Loucy (cell line): ENCODE data around the gene COBLL1.

Source experiments
- H2AFZ ChIP-seq: fragments of 200-600 bp; sonication (generic); 2 replicates; pipeline ENCODE4 v1.6.0; 2016; ENCODE audit warnings: antibody characterized with exemption, mild to moderate bottlenecking, low read length, moderate library complexity
- H3F3A ChIP-seq: fragments of 200-600 bp; 2 replicates; pipeline ENCODE4 v1.6.0; 2016; ENCODE audit warnings: antibody characterized with exemption, low read depth, mild to moderate bottlenecking
- H3K27me3 ChIP-seq: fragments of 200-600 bp; sonication (generic); 2 replicates; pipeline ENCODE4 v1.6.1; 2014; ENCODE audit warnings: low read length, mild to moderate bottlenecking; ENCODE audit not compliant: insufficient read depth, poor library complexity, severe bottlenecking
- H3K36me3 ChIP-seq: fragments of 200-600 bp; sonication (generic); 2 replicates; pipeline ENCODE4 v1.6.1; 2016; ENCODE audit warnings: low read length; ENCODE audit not compliant: insufficient read depth
- H3K4me1 ChIP-seq: fragments of 200-600 bp; sonication (generic); 2 replicates; pipeline ENCODE4 v1.5.1; 2014; ENCODE audit warnings: low read length, mild to moderate bottlenecking; ENCODE audit not compliant: insufficient read depth, poor library complexity, severe bottlenecking
- H3K4me2 ChIP-seq: fragments of 200-600 bp; sonication (generic); 2 replicates; pipeline ENCODE4 v1.6.0; 2014; ENCODE audit warnings: antibody characterized with exemption, low read length, low read depth, mild to moderate bottlenecking; ENCODE audit not compliant: poor library complexity, severe bottlenecking
- H3K4me3 ChIP-seq: fragments of 200-600 bp; sonication (generic); 2 replicates; pipeline ENCODE4 v1.5.1; 2014; ENCODE audit warnings: low read length, mild to moderate bottlenecking, mixed read lengths; ENCODE audit not compliant: poor library complexity, severe bottlenecking
- H3K79me2 ChIP-seq: fragments of 200-600 bp; sonication (generic); 2 replicates; pipeline ENCODE4 v1.6.1; 2014; ENCODE audit warnings: low read length; ENCODE audit not compliant: insufficient read depth
- H3K9ac ChIP-seq: fragments of 200-600 bp; sonication (generic); 2 replicates; pipeline ENCODE4 v1.6.0; 2014; ENCODE audit warnings: mild to moderate bottlenecking, low read depth, low read length, moderate library complexity; ENCODE audit not compliant: poor library complexity, severe bottlenecking
- H3K9me2 ChIP-seq: fragments of 200-600 bp; sonication (generic); replicated peaks from 2 replicates; pipeline ENCODE4 v1.6.1; 2016; ENCODE audit warnings: low read depth, low read length, mixed read lengths
- H3K9me3 ChIP-seq: fragments of 200-600 bp; sonication (generic); 2 replicates; pipeline ENCODE4 v1.6.1; 2014; ENCODE audit warnings: mild to moderate bottlenecking, antibody characterized with exemption, low read length, low read depth; ENCODE audit not compliant: insufficient read depth
- H4K20me1 ChIP-seq: fragments of 200-600 bp; sonication (generic); 2 replicates; pipeline ENCODE4 v1.6.0; 2014; ENCODE audit warnings: antibody characterized with exemption, low read length, mild to moderate bottlenecking; ENCODE audit not compliant: insufficient read depth, poor library complexity, severe bottlenecking
- EZH2phosphoT487 ChIP-seq: fragments of 200-600 bp; IDR thresholded peaks from 2 replicates; pipeline ENCODE4 v1.6.1; 2018; ENCODE audit warnings: antibody characterized with exemption, mild to moderate bottlenecking, moderate library complexity, borderline replicate concordance
- TF ChIP-seq, protein P1 (sequence below): fragments of 200-600 bp; sonication (generic); conservative IDR thresholded peaks from 2 replicates; pipeline ENCODE4 v1.5.1; 2014; ENCODE audit warnings: mild to moderate bottlenecking, antibody characterized with exemption, low read length

COBLL1 gene

DNA sequence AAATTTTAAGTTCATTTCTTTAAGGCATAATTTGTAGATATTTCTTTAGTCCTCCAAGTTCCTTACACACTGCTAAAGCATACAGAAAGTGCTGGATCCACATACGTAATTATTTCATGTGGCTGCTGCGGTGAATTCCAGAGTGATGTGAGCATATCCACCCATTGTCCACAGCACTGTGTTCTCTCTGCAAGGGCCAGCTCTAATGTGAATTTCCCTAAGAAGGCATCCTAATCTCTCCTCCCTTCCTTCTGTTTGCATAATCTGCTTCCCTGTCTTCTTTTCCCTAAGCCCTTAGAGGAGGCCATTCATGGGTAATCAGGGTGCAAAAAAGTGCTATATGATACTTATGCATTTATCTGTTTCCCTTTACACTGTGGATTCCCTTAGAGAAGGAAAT is 57.2 kb downstream of the COBLL1 start:
- Histone ChIP-seq H4K20me1 (no peaks in the 10 kb centered on the region), H3K9me3 (no peaks in the 10 kb centered on the region), H3K36me3 (no peaks in the 10 kb centered on the region), H3K9me2 (no peaks in the 10 kb centered on the region), H3K9ac (no peak overlapping the region), H2AFZ (no peak overlapping the region), H3K4me1 (no peaks in the 10 kb centered on the region), H3K4me3 (no peak overlapping the region), H3K4me2 (no peak overlapping the region), H3F3A (no peaks in the 10 kb centered on the region), H3K27me3 (no peaks in the 10 kb centered on the region), H3K79me2 (no peaks in the 10 kb centered on the region)
- TF ChIP-seq EZH2phosphoT487 = no peak
- TF ChIP-seq, protein P1, sequence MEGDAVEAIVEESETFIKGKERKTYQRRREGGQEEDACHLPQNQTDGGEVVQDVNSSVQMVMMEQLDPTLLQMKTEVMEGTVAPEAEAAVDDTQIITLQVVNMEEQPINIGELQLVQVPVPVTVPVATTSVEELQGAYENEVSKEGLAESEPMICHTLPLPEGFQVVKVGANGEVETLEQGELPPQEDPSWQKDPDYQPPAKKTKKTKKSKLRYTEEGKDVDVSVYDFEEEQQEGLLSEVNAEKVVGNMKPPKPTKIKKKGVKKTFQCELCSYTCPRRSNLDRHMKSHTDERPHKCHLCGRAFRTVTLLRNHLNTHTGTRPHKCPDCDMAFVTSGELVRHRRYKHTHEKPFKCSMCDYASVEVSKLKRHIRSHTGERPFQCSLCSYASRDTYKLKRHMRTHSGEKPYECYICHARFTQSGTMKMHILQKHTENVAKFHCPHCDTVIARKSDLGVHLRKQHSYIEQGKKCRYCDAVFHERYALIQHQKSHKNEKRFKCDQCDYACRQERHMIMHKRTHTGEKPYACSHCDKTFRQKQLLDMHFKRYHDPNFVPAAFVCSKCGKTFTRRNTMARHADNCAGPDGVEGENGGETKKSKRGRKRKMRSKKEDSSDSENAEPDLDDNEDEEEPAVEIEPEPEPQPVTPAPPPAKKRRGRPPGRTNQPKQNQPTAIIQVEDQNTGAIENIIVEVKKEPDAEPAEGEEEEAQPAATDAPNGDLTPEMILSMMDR = no peak

DNA sequence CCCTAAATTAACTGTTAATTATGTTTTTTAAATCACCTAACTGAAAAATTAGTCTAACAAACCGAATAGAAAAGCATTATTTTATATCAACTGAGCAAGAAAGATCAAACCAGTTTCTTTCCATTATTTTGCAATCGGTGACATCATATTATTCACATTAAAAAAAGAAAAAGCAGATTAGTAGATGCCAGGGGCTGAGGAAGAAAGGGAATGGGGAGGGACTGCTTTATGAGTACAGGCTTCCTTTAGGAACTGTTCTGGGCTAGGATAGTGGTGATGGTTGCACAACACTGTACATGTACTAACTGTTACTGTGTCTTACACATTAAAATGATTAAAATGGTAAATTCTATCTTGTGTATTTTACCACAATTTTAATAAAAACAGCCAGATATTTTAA is 59.3 kb downstream of the COBLL1 start:
- no peak overlapping the region for H2AFZ ChIP-seq
- H3F3A ChIP-seq = no peaks in the 10 kb centered on the region
- H3K9ac ChIP-seq = no peak overlapping the region
- TF ChIP-seq EZH2phosphoT487 = no peak
- TF ChIP-seq, protein P1 = no peak
- no peaks in the 10 kb centered on the region for H3K9me2 ChIP-seq
- no peaks in the 10 kb centered on the region for H3K9me3 ChIP-seq
- H4K20me1 ChIP-seq = no peaks in the 10 kb centered on the region
- H3K4me3 ChIP-seq = no peak overlapping the region
- H3K79me2 ChIP-seq = no peaks in the 10 kb centered on the region
- no peaks in the 10 kb centered on the region for H3K27me3 ChIP-seq
- no peak overlapping the region for H3K4me2 ChIP-seq
- no peaks in the 10 kb centered on the region for H3K4me1 ChIP-seq
- H3K36me3 ChIP-seq = no peaks in the 10 kb centered on the region

DNA sequence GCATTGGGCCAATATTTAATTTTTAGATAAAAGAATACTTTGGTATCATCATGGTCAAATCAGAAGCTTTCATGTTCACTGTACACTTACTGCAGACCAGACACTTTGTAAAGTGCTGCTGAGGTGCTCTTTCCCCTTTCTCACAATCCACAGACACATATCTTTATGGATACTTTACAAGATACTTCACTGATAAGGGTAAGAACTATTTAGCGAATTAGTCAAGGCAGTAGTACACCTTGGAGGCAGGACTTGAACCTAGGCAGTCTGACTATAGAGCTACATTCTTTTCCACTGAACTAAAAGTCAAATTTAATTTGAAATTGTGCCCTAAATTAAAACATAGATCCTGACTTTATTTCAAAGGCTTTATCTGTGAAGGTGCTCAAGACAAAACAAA is 60.2 kb downstream of the COBLL1 start:
- Histone ChIP-seq H3K36me3 (no peaks in the 10 kb centered on the region), H4K20me1 (no peaks in the 10 kb centered on the region), H3K9me2 (no peaks in the 10 kb centered on the region), H3K4me3 (no peak overlapping the region), H3K4me1 (no peaks in the 10 kb centered on the region), H2AFZ (no peak overlapping the region), H3K4me2 (no peak overlapping the region), H3K79me2 (no peaks in the 10 kb centered on the region), H3K27me3 (no peaks in the 10 kb centered on the region), H3K9me3 (no peaks in the 10 kb centered on the region), H3K9ac (no peak overlapping the region), H3F3A (no peaks in the 10 kb centered on the region)
- TF ChIP-seq, protein P1 = no peak
- TF ChIP-seq EZH2phosphoT487 = no peak
